HEK293T (cell line): ENCODE measurements around the gene KCNQ5.

Experiments
- ARNT ChIP-seq: fragments of 450-650 bp; IDR thresholded peaks from 2 replicates; pipeline ENCODE4 v1.6.1; 2017; ENCODE audit warnings: mild to moderate bottlenecking
- BHLHE40 ChIP-seq: fragments of 450-650 bp; IDR thresholded peaks from 2 replicates; pipeline ENCODE4 v1.6.1; 2016; ENCODE audit warnings: mild to moderate bottlenecking, moderate library complexity, borderline replicate concordance
- FOXA1 ChIP-seq: fragments of 450-650 bp; IDR thresholded peaks from 2 replicates; pipeline ENCODE4 v1.6.1; 2016; ENCODE audit warnings: mild to moderate bottlenecking
- HDGF ChIP-seq: fragments of 450-650 bp; IDR thresholded peaks from 2 replicates; pipeline ENCODE4 v1.6.1; 2017; ENCODE audit warnings: antibody characterized with exemption, borderline replicate concordance

DNA sequence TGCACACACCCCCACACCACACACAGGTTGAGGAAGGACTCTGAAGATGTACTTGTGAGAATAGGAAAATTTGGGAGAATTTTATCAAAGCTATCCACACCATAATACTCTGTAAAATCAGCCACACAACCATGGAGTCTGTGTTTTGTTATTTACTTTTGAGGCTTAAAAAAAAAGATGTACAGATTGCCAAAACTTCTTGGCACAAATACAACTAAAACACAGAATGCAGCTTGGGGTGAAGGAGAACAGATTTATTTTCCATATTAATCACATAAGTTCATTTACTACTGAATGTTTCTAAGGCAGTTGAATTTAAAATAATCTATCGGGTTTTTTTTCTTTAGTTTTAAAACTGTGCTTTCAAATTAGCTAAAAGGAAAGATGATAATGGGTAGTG is 32.8 kb upstream of the KCNQ5 start:
- TF ChIP-seq FOXA1 (no peak), ARNT (no peak), BHLHE40 (no peak), HDGF (no peak)
